SK-N-SH (cell line): Measurements from ENCODE around the gene KCNB1. TPM values are rescaled to one million over a fixed set of nuclear protein-coding genes. Genes with fewer than 3 reads are reported as not detected.

Source experiments
- CTCF ChIA-PET: fragments of 300-600, 350-600 bp; formaldehyde crosslinking; extraction: SDS; loops from one replicate; lab custom pipeline; 2021; lab: Yijun Ruan, JAX
- POLR2A ChIA-PET: fragments of 350-600 bp; sonication (Branson Sonifier 250); formaldehyde crosslinking; extraction: SDS; loops from one replicate; lab custom pipeline; 2020; ENCODE audit warnings: antibody characterized with exemption, inconsistent platforms; lab: Yijun Ruan, JAX
- DNase-seq: peaks from one replicate; pipeline ENCODE4 v3.0.0; 2012
- H2AFZ ChIP-seq: fragments of 200-600 bp; sonication (generic); 2 replicates; pipeline ENCODE4 v1.8.1; 2016; ENCODE audit warnings: antibody characterized with exemption, mild to moderate bottlenecking, low read depth
- H3F3A ChIP-seq: fragments of 200-600 bp; sonication (generic); replicated peaks from 2 replicates; pipeline ENCODE3; 2016; ENCODE audit warnings: antibody characterized with exemption, mild to moderate bottlenecking; ENCODE audit not compliant: insufficient read depth
- H3K27ac ChIP-seq, 2 experiments: fragments of 200-500 bp in 1 of 2; fragments of 200-600 bp in 1 of 2; sonication (Bioruptor generic) in 1 of 2; sonication (generic), shearing (Covaris generic) in 1 of 2; 2 replicates each; pipeline versions ENCODE4 v1.5.1 to v1.6.1; 2014 to 2016; ENCODE audit warnings: low read depth in 2 of 2, inconsistent platforms in 1 of 2, low read length in 1 of 2, mild to moderate bottlenecking in 1 of 2, mixed read lengths in 1 of 2
- H3K27me3 ChIP-seq: fragments of 200-600 bp; sonication (generic), shearing (Covaris generic); 2 replicates; pipeline ENCODE4 v1.6.1; 2016; ENCODE audit warnings: mixed run types; ENCODE audit not compliant: insufficient read depth
- H3K36me3 ChIP-seq, 2 experiments: fragments of 200-500 bp in 1 of 2; fragments of 200-600 bp in 1 of 2; sonication (Bioruptor generic) in 1 of 2; sonication (generic) in 1 of 2; replicated peaks in 1 of 2; 2 replicates each; pipeline versions ENCODE3 to v1.5.1; 2014 to 2016; ENCODE audit warnings: low read length in 1 of 2, mild to moderate bottlenecking in 1 of 2; ENCODE audit not compliant: insufficient read depth in 2 of 2, control insufficient read depth in 1 of 2
- H3K4me1 ChIP-seq, 2 experiments: fragments of 200-500 bp in 1 of 2; fragments of 200-600 bp in 1 of 2; sonication (Bioruptor generic) in 1 of 2; sonication (generic), shearing (Covaris generic) in 1 of 2; 2 replicates each; pipeline versions ENCODE4 v1.5.1 to v1.6.1; 2014 to 2016; ENCODE audit warnings: low read depth in 1 of 2, low read length in 1 of 2, mixed run types in 1 of 2; ENCODE audit not compliant: insufficient read depth in 2 of 2, control insufficient read depth in 1 of 2
- H3K4me2 ChIP-seq: fragments of 200-600 bp; sonication (generic), shearing (Covaris generic); 2 replicates; pipeline ENCODE4 v1.6.1; 2017; ENCODE audit warnings: mixed run types
- H3K4me3 ChIP-seq, 2 experiments: fragments of 200-500 bp in 1 of 2; fragments of 200-600 bp in 1 of 2; sonication (Bioruptor generic) in 1 of 2; sonication (generic), shearing (Covaris generic) in 1 of 2; 2 replicates each; pipeline versions ENCODE4 v1.5.1 to v1.8.1; 2014 to 2016; ENCODE audit warnings: low read depth in 2 of 2, inconsistent platforms in 1 of 2, low read length in 1 of 2, mild to moderate bottlenecking in 1 of 2, mixed read lengths in 1 of 2, moderate library complexity in 1 of 2
- H3K79me2 ChIP-seq: fragments of 200-600 bp; sonication (generic); 2 replicates; pipeline ENCODE4 v1.8.1; 2017; ENCODE audit warnings: mild to moderate bottlenecking; ENCODE audit not compliant: insufficient read depth
- H3K9ac ChIP-seq: fragments of 200-600 bp; sonication (generic); 2 replicates; pipeline ENCODE4 v1.6.1; 2017; ENCODE audit warnings: mixed run types
- H3K9me2 ChIP-seq: fragments of 200-600 bp; sonication (generic); 2 replicates; pipeline ENCODE4 v1.6.1; 2017; ENCODE audit warnings: mixed run types
- H3K9me3 ChIP-seq: fragments of 200-600 bp; sonication (generic); 2 replicates; pipeline ENCODE4 v1.6.1; 2017; ENCODE audit warnings: mixed run types, mild to moderate bottlenecking, moderate library complexity
- H4K20me1 ChIP-seq: fragments of 200-600 bp; sonication (generic); 2 replicates; pipeline ENCODE4 v1.6.1; 2017; ENCODE audit warnings: mild to moderate bottlenecking, mixed run types; ENCODE audit not compliant: insufficient read depth
- CHD2 ChIP-seq: fragments of 150-350 bp; IDR thresholded peaks from 2 replicates; pipeline ENCODE4 v1.6.1; 2018; ENCODE audit warnings: low read length; ENCODE audit not compliant: partially characterized antibody
- EP300 ChIP-seq, 2 experiments: IDR thresholded peaks; 2 replicates each; pipeline versions ENCODE4 v1.4.0 to v1.6.1; 2012; ENCODE audit warnings: borderline replicate concordance in 1 of 2, low read depth in 1 of 2, low read length in 1 of 2
- GABPA ChIP-seq: IDR thresholded peaks from 2 replicates; pipeline ENCODE4 v1.4.0; 2012; ENCODE audit warnings: low read depth, mild to moderate bottlenecking
- GATA2 ChIP-seq: sonication (generic); formaldehyde crosslinking; IDR thresholded peaks from 2 replicates; pipeline ENCODE4 v1.5.0; 2020; ENCODE audit warnings: mild to moderate bottlenecking, missing genetic modification reagents
- MEF2A ChIP-seq: IDR thresholded peaks from 2 replicates; pipeline ENCODE4 v1.4.0; 2012; ENCODE audit warnings: low read depth, borderline replicate concordance
- NRF1 ChIP-seq: IDR thresholded peaks from 2 replicates; pipeline ENCODE4 v1.6.1; 2012; ENCODE audit warnings: low read depth, mild to moderate bottlenecking, low read length
- PBX3 ChIP-seq: IDR thresholded peaks from 2 replicates; pipeline ENCODE4; 2012
- POLR2AphosphoS5 ChIP-seq: IDR thresholded peaks from 2 replicates; pipeline ENCODE4 v1.6.1; 2012; ENCODE audit warnings: low read depth, low read length
- RAD21 ChIP-seq: IDR thresholded peaks from 2 replicates; pipeline ENCODE4 v1.6.1; 2012; ENCODE audit warnings: mild to moderate bottlenecking, low read length
- RCOR1 ChIP-seq: fragments of 150-350 bp; IDR thresholded peaks from 2 replicates; pipeline ENCODE4 v1.6.1; 2017; ENCODE audit warnings: antibody characterized with exemption, low read length
- RFX5 ChIP-seq: IDR thresholded peaks from 2 replicates; pipeline ENCODE4 v1.6.1; 2012; ENCODE audit warnings: mild to moderate bottlenecking, improper control_type of control experiment, low read length
- RXRA ChIP-seq: IDR thresholded peaks from 2 replicates; pipeline ENCODE4 v1.4.0; 2012; ENCODE audit warnings: low read depth, mild to moderate bottlenecking, borderline replicate concordance
- SMC3 ChIP-seq: IDR thresholded peaks from 2 replicates; pipeline ENCODE4 v1.6.1; 2012; ENCODE audit warnings: low read depth, low read length, improper control_type of control experiment
- TAF1 ChIP-seq: IDR thresholded peaks from 2 replicates; pipeline ENCODE4 v1.6.1; 2012; ENCODE audit warnings: low read depth, mild to moderate bottlenecking, low read length, moderate library complexity, borderline replicate concordance
- USF1 ChIP-seq: IDR thresholded peaks from 2 replicates; pipeline ENCODE4 v1.4.0; 2012; ENCODE audit warnings: low read depth, borderline replicate concordance
- WGBS: methylation state at CpG from one replicate; pipeline ENCODE4 v1.1.6; 2017; ENCODE audit warnings: low lambda C conversion rate; 5-methylcytosine and 5-hydroxymethylcytosine counted together
- polyA plus RNA-seq, 3 experiments: library from polyadenylated mRNA; depleted of rRNA; stranded (reverse); fragments of >200 nt; gene quantifications; 2 replicates each; pipeline ENCODE4 v1.2.3, GENCODE V29; 2012
- TF ChIP-seq, protein P1 (sequence below): fragments of 200-600 bp; sonication (generic); IDR thresholded peaks from 2 replicates; pipeline ENCODE4 v1.6.1; 2017; ENCODE audit warnings: antibody characterized with exemption, mild to moderate bottlenecking, moderate library complexity
- TF ChIP-seq, protein P2 (sequence below): IDR thresholded peaks from 2 replicates; pipeline ENCODE4 v1.6.1; 2012; ENCODE audit warnings: mild to moderate bottlenecking, low read depth, low read length, moderate library complexity

Gene KCNB1
- polyA plus RNA-seq, 1 of the 3 experiments (the other 2 are of a cell fraction), result 0.82 TPM

GRCh38 chr20:49447364-49447763 lies 35.1 kb downstream of the KCNB1 start:
- 88% methylated on average over 4 of the region's 6 CpGs for WGBS
- Histone ChIP-seq H3K9ac (no peak overlapping the region), H3K4me2 (no peak overlapping the region), H3K36me3 (no peaks in the 10 kb centered on the region), H2AFZ (no peak overlapping the region), H3K27ac (no peak overlapping the region), H3K79me2 (no peaks in the 10 kb centered on the region), H3K4me1 (peaks cover 0 to 37% of the 10 kb centered on the region in 2 experiments; a peak in 2 of 4 replicates), H4K20me1 (no peaks in the 10 kb centered on the region), H3K9me2 (no peaks in the 10 kb centered on the region), H3F3A (no peaks in the 10 kb centered on the region), H3K9me3 (no peaks in the 10 kb centered on the region), H3K4me3 (no peak overlapping the region), H3K27me3 (no peaks in the 10 kb centered on the region)
- ChIA-PET POLR2A (no interaction called here), CTCF (interaction anchor here (0.6 to 1.5 kb wide), 2 partner anchors 37 to 63 kb away, joined by 3 to 11 read pairs; no protein-coding TSS in a partner anchor)
- DNase-seq, result no peak
- TF ChIP-seq GATA2 (CRISPR knock-in tag), result no peak
- TF ChIP-seq USF1, result no peak
- no peak for TF ChIP-seq PBX3
- no peak for TF ChIP-seq POLR2AphosphoS5
- TF ChIP-seq TAF1, result no peak

- H2AFZ ChIP-seq, result no peak overlapping the region
- H3K79me2 ChIP-seq, result no peaks in the 10 kb centered on the region
- 73% methylated on average over 5 of the region's 5 CpGs for WGBS
- no peaks in the 10 kb centered on the region for H4K20me1 ChIP-seq
- no peak for DNase-seq
- no peaks in the 10 kb centered on the region for H3K36me3 ChIP-seq
- H3K4me3 ChIP-seq, result no peak overlapping the region
- TF ChIP-seq GABPA, result no peak
- TF ChIP-seq MEF2A, result no peak
- TF ChIP-seq TAF1, result no peak
- TF ChIP-seq, protein P1, sequence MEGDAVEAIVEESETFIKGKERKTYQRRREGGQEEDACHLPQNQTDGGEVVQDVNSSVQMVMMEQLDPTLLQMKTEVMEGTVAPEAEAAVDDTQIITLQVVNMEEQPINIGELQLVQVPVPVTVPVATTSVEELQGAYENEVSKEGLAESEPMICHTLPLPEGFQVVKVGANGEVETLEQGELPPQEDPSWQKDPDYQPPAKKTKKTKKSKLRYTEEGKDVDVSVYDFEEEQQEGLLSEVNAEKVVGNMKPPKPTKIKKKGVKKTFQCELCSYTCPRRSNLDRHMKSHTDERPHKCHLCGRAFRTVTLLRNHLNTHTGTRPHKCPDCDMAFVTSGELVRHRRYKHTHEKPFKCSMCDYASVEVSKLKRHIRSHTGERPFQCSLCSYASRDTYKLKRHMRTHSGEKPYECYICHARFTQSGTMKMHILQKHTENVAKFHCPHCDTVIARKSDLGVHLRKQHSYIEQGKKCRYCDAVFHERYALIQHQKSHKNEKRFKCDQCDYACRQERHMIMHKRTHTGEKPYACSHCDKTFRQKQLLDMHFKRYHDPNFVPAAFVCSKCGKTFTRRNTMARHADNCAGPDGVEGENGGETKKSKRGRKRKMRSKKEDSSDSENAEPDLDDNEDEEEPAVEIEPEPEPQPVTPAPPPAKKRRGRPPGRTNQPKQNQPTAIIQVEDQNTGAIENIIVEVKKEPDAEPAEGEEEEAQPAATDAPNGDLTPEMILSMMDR, result no peak
- no peak for TF ChIP-seq RFX5
- no peak for TF ChIP-seq SMC3
- TF ChIP-seq RXRA, result no peak
- no peak for TF ChIP-seq EP300 (IDR thresholded peaks at IDR 0.05; ENCODE audit: borderline replicate concordance in 1 of 2, low read depth in 1 of 2, low read length in 1 of 2)
- TF ChIP-seq NRF1, result no peak
- no peak for TF ChIP-seq CHD2
- no peak for TF ChIP-seq USF1
- no peak for TF ChIP-seq RAD21
- TF ChIP-seq, protein P2, sequence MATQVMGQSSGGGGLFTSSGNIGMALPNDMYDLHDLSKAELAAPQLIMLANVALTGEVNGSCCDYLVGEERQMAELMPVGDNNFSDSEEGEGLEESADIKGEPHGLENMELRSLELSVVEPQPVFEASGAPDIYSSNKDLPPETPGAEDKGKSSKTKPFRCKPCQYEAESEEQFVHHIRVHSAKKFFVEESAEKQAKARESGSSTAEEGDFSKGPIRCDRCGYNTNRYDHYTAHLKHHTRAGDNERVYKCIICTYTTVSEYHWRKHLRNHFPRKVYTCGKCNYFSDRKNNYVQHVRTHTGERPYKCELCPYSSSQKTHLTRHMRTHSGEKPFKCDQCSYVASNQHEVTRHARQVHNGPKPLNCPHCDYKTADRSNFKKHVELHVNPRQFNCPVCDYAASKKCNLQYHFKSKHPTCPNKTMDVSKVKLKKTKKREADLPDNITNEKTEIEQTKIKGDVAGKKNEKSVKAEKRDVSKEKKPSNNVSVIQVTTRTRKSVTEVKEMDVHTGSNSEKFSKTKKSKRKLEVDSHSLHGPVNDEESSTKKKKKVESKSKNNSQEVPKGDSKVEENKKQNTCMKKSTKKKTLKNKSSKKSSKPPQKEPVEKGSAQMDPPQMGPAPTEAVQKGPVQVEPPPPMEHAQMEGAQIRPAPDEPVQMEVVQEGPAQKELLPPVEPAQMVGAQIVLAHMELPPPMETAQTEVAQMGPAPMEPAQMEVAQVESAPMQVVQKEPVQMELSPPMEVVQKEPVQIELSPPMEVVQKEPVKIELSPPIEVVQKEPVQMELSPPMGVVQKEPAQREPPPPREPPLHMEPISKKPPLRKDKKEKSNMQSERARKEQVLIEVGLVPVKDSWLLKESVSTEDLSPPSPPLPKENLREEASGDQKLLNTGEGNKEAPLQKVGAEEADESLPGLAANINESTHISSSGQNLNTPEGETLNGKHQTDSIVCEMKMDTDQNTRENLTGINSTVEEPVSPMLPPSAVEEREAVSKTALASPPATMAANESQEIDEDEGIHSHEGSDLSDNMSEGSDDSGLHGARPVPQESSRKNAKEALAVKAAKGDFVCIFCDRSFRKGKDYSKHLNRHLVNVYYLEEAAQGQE, result no peak
- no peak for TF ChIP-seq RCOR1
- TF ChIP-seq, all 33 proteins: peak for 0
- Histone ChIP-seq H3K9me3 (no peaks in the 10 kb centered on the region), H3K4me1 (peaks cover 0 to 37% of the 10 kb centered on the region in 2 experiments; a peak in 2 of 4 replicates), H3F3A (no peaks in the 10 kb centered on the region), H3K9ac (no peak overlapping the region), H3K4me2 (no peak overlapping the region), H3K9me2 (no peaks in the 10 kb centered on the region), H3K27me3 (no peaks in the 10 kb centered on the region), H3K27ac (no peak overlapping the region)
- CTCF ChIA-PET, result interaction anchor here (1.5 kb wide), 1 partner anchor 38 kb away, joined by 11 read pairs; no protein-coding TSS in a partner anchor
- POLR2A ChIA-PET, result no interaction called here
These were observed 35.7 kb downstream of the KCNB1 start for GRCh38 chr20:49446808-49447207.
